AG10803 (cell line): ENCODE results near the gene RAB7A.

ENCODE experiments used
- DNase-seq: peaks from one replicate; pipeline ENCODE4 v3.0.0; 2010; ENCODE audit warnings: low read depth
- H3K4me3 ChIP-seq: 2 replicates; pipeline ENCODE4 v1.5.1; 2011; ENCODE audit warnings: mild to moderate bottlenecking, low read length, control low read depth
- CTCF ChIP-seq: conservative IDR thresholded peaks from 2 replicates; pipeline ENCODE4 v1.5.1; 2011; ENCODE audit warnings: mild to moderate bottlenecking, low read length, control low read depth, inconsistent platforms

RAB7A gene

GRCh38 chr3:128726023-128727016 lies at the start of gene RAB7A:
Gene RAB7A (plus strand): TSS chr3:128726183. CDS start chr3:128795368, 69,185 bp downstream.
- peak; percentile 99 for DNase-seq
- no peak for TF ChIP-seq CTCF
- peak within 1 kb of the TSS; percentile 87 for H3K4me3 ChIP-seq

GRCh38 chr3:128679338-128679737 lies 46.6 kb upstream of the RAB7A start:
- no peak for DNase-seq
- no peak overlapping the region for H3K4me3 ChIP-seq
- no peak for TF ChIP-seq CTCF

DNA sequence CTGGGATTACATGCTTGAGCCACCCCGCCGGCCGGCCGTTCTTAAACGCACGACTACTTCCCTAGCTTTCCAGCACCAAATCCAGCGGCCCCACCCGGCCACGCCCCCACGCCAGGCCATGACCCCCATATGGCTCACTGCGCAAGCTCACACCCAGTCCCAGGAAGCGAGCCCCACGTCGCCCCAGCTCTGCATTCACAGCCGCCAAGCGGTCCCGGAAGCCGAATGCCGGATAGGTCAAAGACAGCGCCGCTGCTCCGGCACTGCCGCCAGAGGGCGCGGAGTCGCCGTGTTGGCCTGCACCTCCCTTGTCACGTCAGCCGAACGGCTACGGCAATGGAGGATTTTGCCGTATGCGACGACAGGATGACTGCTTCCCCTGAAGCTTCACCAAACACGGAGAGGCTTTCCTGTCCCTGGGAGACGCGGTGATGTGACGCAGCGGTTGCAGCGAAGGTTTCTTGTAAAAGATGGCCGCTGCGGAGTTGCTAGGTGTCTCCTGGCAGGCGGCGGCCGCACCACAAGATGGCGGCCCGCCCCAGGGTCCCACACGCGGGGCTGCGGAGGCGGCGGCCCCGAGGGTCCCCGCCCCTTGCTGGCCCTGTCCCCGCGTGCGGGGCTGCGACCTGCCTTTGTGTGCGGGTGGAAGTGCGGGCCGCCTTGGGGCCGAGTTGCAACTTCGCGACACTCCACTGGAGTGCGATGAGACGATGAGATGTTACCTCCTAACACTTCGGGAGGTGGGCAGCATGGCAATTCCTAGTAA lies 45.2 kb upstream of the RAB7A start:
- TF ChIP-seq CTCF: peak; percentile 97
- H3K4me3 ChIP-seq: peak overlapping the region; percentile 92
- peak; percentile 98 for DNase-seq

GRCh38 chr3:128681369-128681829 lies 44.6 kb upstream of the RAB7A start:
- no peak for DNase-seq
- TF ChIP-seq CTCF: no peak
- peak overlapping the region; percentile 92 for H3K4me3 ChIP-seq

DNA sequence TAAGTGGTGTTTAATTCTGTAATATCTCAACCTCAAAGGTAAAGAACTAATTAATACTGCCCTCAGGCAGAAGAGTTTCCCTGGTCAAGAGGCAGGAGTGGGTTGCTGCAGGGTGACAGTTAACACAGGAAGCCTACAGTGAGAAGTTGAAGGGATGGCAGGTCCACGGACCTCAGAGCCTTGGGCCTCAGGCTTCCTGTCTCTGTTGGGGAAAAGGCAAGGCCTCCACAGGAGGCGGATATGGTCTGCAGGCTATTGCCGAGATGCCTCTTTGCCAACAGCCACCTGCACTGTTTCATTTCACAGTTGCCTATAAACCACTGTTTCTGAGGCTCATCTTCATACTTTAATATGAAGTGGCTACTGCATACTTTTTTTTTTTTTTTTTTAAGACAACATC lies 42.0 kb upstream of the RAB7A start:
- DNase-seq: no peak
- TF ChIP-seq CTCF: no peak
- no peak overlapping the region for H3K4me3 ChIP-seq

- no peak overlapping the region for H3K4me3 ChIP-seq
- no peak for DNase-seq
- TF ChIP-seq CTCF: no peak
Measured at GRCh38 chr3:128684986-128685726, 40.8 kb upstream of the RAB7A start.
